ENCODE data around the gene TAOK1.

DNA sequence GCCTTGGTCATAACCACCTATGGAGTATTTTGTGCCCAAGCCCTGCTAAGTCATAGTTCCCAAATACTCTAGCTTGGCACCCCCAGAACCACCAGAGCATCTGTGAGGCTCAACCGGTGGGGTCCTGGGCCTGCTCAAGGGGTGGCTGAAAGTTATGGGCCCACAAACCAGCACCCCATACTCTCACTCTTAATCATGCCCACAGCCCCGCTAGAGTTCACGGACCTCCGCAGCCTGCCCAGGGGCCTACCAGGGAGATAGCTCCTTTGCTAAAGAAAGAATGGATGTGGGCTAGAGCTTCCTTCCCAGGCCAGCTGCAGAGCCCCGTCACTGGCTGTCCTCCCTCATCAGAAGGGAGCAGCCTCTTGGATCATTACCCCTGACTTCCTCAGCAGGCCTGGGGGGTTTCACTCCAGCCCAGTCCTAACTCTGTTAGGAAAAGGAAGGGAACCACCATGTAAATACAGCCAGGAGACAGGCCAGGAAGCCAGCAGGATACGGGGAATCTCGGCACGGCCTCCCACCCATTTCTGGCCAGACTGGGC lies 197.9 kb downstream of the TAOK1 start:
- TF ChIP-seq, protein P1, sequence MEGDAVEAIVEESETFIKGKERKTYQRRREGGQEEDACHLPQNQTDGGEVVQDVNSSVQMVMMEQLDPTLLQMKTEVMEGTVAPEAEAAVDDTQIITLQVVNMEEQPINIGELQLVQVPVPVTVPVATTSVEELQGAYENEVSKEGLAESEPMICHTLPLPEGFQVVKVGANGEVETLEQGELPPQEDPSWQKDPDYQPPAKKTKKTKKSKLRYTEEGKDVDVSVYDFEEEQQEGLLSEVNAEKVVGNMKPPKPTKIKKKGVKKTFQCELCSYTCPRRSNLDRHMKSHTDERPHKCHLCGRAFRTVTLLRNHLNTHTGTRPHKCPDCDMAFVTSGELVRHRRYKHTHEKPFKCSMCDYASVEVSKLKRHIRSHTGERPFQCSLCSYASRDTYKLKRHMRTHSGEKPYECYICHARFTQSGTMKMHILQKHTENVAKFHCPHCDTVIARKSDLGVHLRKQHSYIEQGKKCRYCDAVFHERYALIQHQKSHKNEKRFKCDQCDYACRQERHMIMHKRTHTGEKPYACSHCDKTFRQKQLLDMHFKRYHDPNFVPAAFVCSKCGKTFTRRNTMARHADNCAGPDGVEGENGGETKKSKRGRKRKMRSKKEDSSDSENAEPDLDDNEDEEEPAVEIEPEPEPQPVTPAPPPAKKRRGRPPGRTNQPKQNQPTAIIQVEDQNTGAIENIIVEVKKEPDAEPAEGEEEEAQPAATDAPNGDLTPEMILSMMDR (IDR thresholded peaks at IDR 0.05; ENCODE audit: poor library complexity) = no peak
- no peak for TF ChIP-seq EZH2 (IDR thresholded peaks at IDR 0.05; ENCODE audit: borderline replicate concordance)
- no peak for TF ChIP-seq EZH2phosphoT487 (IDR thresholded peaks at IDR 0.05; ENCODE audit: low read depth, severe bottlenecking, unreplicated experiment)

Measured in hepatocyte (in vitro differentiated cells).